NCI-H748 treated with DMSO at 0.1 percent for 48 hours (cell line): ENCODE results near the gene OR51V1.
"Not testable (repeated sequence)": the region's sequence is repeated elsewhere in the genome, so short reads cannot be mapped to it uniquely, and the experiment has no call there.

Experiments used
- DNase-seq: peaks from one replicate; lab custom pipeline; 2025; lab: John Stamatoyannopoulos, UW

The OR51V1 gene

DNA sequence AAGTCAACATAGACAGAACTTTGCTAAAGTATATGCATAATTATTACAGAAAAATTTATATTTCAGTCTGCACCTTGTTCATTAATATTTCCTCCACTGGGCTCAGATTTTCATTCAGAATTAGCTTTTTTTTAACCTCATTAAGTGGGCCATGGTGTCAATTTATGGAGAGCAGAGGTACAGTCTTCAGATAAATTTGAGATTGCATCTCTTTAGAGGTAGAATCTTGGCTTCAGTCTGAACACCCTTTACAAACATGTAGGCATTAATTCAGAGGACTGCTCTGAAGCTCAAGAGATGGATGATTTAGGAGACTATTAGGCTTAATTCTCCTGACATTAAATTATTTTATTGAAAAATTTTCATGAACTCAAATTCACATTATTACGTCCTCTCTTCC, 29.8 kb upstream of the OR51V1 start:
- DNase-seq: no peak

GRCh38 chr11:5229796-5230195, 29.3 kb upstream of the OR51V1 start:
- DNase-seq: no peak

- no peak for DNase-seq
Observed at GRCh38 chr11:5229356-5229755, 28.9 kb upstream of the OR51V1 start.

GRCh38 chr11:5228124-5228523, 27.6 kb upstream of the OR51V1 start:
- DNase-seq: no peak

DNA sequence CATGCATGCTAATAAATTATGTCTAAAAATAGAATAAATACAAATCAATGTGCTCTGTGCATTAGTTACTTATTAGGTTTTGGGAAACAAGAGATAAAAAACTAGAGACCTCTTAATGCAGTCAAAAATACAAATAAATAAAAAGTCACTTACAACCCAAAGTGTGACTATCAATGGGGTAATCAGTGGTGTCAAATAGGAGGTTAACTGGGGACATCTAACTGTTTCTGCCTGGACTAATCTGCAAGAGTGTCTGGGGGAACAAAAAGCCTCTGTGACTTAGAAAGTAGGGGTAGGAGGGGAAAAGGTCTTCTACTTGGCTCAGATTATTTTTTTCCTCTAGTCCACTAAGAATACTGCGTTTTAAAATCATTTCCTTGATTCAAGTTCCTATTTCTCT, 27.2 kb upstream of the OR51V1 start:
- DNase-seq: no peak

- peak; percentile 8 for DNase-seq
Observed at GRCh38 chr11:5226732-5227310, 26.3 kb upstream of the OR51V1 start, which contains the start of gene HBB. Gene HBB, minus strand, starts transcription at chr11:5227071. Its CDS starts 50 bp downstream, at chr11:5227021.

- DNase-seq: no peak
Observed at GRCh38 chr11:5225480-5225871, 25.0 kb upstream of the OR51V1 start.

DNA sequence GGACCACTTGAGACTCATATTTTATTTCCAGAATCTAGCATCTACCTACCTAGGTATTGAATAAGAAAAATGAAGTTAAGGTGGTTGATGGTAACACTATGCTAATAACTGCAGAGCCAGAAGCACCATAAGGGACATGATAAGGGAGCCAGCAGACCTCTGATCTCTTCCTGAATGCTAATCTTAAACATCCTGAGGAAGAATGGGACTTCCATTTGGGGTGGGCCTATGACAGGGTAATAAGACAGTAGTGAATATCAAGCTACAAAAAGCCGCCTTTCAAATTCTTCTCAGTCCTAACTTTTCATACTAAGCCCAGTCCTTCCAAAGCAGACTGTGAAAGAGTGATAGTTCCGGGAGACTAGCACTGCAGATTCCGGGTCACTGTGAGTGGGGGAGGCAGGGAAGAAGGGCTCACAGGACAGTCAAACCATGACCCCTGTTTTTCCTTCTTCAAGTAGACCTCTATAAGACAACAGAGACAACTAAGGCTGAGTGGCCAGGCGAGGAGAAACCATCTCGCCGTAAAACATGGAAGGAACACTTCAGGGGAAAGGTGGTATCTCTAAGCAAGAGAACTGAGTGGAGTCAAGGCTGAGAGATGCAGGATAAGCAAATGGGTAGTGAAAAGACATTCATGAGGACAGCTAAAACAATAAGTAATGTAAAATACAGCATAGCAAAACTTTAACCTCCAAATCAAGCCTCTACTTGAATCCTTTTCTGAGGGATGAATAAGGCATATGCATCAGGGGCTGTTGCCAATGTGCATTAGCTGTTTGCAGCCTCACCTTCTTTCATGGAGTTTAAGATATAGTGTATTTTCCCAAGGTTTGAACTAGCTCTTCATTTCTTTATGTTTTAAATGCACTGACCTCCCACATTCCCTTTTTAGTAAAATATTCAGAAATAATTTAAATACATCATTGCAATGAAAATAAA, 24.3 kb upstream of the OR51V1 start:
- DNase-seq: no peak

DNA sequence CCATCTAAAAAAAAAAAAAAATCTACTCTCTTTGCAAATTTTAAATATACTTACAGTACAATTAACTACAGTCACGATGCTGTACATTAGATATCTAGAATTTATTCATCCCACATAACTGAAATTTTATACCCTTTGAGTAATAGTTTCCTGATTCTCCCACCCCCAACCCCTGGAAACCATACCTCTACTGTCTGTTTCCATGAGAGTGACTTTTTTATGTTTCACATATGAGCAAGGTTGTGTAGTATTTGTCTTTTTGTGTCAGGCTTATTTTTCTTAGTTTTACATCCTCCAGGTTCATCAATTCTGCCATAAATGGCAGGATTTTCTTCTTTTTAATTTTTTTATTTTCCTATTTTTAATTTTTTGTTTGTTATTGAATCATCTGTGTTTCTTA, 23.2 kb upstream of the OR51V1 start:
- no peak for DNase-seq

DNA sequence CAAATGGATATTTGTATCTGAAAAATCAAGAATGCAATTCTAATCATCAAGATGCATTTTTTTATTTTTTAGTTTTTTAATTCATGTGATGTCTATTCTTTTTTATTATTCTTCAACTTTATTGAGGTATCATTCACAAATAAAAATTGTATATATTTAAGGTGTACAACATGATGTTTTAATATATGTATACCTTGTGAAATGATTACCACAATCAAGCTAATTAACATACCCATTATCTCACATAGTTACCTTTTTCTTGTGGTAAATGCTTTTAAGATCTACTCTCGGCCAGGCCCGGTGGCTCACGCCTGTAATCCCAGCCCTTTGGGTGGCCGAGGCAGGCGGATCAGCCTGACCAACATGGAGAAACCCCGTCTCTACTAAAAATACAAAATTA, 22.7 kb upstream of the OR51V1 start:
- no peak for DNase-seq

DNA sequence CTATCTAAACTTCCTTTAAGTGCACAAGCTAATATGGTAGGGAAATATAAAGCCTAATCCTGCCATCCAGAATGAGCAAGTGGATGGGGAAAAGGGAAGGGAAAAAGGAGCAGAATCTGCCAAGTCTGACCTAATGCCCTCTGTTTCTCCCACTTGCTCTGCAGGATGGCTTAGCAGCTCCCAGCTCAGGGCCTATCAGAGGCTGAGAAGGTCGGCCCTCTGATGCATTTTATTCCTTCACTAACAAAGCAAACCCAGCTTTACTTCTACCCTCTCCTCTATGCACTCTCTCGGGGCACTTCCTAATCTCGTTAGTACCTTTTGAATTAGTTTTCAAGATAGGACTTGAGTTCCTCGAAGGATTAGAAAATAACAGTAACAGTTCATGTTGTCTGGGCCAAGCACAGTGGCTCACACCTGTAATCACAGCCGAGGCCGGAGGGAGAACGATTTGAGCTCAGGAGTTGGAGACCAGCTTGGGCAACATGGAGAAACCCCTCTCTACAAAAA, 9.9 kb upstream of the OR51V1 start:
- DNase-seq: no peak

GRCh38 chr11:5204787-5205186, 4.3 kb upstream of the OR51V1 start:
- DNase-seq: no peak

- DNase-seq: no peak
Observed at GRCh38 chr11:5203366-5203765, 2.9 kb upstream of the OR51V1 start.

DNA sequence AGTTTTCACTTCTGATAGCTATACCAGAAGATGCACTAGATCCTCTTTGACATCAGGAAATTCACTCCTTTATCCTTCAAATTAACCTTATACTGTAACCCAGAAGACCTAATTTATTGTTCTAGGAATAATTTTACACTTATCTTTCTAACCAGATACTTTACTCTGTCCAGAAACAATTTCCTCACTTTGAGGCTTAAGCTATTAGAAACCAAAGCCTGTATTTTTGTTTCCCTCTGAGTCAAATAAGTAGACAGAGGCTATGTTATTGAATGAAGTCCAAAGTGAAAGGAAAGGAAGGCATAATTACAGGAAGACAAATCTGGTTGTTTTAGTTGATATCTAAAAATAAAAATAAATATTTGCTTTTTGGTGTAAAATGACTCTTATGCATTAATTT, 2.2 kb downstream of the OR51V1 start:
- DNase-seq: no peak

DNA sequence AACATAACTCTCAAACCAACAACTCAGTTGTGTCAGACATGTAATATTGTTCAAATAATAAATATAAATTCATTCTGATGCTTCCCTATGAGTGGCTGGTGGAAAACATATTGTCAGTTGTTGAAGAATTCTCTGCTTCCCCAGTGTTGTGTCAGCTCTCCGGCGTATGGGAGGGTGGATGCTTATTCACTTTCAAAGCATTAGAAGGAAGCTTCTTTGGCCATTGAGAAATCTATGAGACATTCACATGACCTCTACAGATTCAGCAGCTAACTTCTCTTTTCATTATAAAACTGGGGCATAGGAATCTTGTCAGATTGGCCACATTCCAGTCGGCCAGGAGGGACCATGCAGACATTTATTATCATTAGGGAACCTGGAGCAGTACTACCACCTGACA, 2.9 kb downstream of the OR51V1 start:
- DNase-seq: no peak

- no peak for DNase-seq
Observed at GRCh38 chr11:5196731-5197130, 3.8 kb downstream of the OR51V1 start.

DNA sequence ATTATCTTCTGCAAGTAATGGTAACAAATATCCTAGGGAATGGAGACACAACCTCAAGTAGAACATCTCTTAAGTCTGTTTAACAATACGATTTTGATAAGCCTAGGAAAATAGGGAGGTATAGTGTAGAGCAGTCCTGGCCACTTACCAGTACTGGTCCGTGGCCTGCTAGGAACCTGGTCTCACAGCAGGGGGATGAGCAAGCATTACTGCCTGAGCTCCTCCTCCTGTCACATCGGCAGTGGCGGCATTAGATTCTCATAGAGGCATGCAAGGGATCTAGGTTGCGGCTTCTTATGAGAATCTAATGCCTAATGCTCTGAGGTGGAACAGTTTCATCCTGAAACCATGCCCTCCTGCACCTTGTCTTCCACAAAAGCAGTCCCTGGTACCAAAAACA, 4.4 kb downstream of the OR51V1 start:
- DNase-seq: no peak

DNA sequence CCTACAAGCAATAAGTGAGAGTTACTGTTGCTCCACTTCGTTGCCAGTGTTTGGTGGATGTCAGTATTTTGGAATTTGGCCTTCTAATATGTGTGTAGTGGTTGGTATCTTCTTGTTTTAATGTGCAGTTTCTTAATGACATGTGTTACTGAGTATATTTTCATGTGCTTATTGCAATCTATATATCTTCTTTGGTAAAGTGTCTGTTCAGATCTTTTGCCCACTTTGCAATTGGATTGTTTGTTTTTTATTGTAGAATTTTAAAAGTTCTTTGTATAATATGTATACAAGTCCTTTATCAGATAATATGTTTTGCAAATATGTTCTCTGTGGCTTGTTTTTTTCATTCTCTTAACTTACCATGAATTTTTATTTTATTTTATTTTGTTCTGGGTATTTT, 7.7 kb downstream of the OR51V1 start:
- no peak for DNase-seq

DNA sequence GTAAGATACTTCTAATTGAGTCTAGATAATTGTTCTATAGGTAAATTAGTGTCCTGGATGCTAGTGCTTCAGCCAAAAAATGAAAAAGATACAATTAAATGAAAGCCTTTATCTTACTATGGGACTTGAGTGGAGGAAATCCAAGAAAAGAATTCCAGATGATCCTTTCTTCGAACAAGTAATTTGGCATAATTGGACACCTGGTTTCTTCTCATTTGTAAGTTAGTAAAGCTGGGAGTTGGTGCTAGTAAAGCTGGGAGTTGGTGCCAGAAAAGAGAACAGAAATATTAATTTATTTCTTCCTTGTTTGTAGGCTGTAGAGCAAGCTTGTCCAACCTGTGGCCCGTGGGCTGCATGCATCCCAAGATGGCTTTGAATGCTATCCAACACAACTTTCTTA, 12.3 kb downstream of the OR51V1 start:
- no peak for DNase-seq

GRCh38 chr11:5178046-5178837, 22.2 kb downstream of the OR51V1 start:
- no peak for DNase-seq

- no peak for DNase-seq
Observed at GRCh38 chr11:5174934-5175333, 25.5 kb downstream of the OR51V1 start.

- no peak for DNase-seq
Observed at GRCh38 chr11:5171856-5172255, 28.6 kb downstream of the OR51V1 start.

- DNase-seq: not testable (repeated sequence)
Observed at GRCh38 chr11:5165898-5166297, 34.6 kb downstream of the OR51V1 start.
